Kidney (tissue), 14 donors: Measurements from ENCODE around the gene TSEN2. TPM values are rescaled to one million over a fixed set of nuclear protein-coding genes. Genes with fewer than 3 reads are reported as not detected.

Experiments used
- DNase-seq, 5 donors: peaks; one replicate each; pipeline ENCODE4 v3.0.0-alpha.2; 2013 to 2020
- FAIRE-seq: peaks from 2 replicates; lab custom pipeline; 2012; peaks lifted over from hg19 to GRCh38; lab: Jason Lieb, UNC
- H3K27ac ChIP-seq, 2 donors: one replicate each; pipeline ENCODE4 v1.7.0; 2013; ENCODE audit warnings: low read depth in 2 of 2, low read length in 2 of 2, inconsistent platforms in 1 of 2
- H3K27me3 ChIP-seq: one replicate; pipeline ENCODE4 v1.7.1; 2013; ENCODE audit warnings: low read length, inconsistent platforms; ENCODE audit not compliant: control insufficient read depth, insufficient read depth
- H3K36me3 ChIP-seq, 3 donors: one replicate each; pipeline versions ENCODE4 v1.7.0 to v1.7.1; 2013; ENCODE audit warnings: low read length in 3 of 3, control low read depth in 1 of 3, inconsistent platforms in 1 of 3; ENCODE audit not compliant: insufficient read depth in 3 of 3, control insufficient read depth in 2 of 3
- H3K4me1 ChIP-seq, 3 donors: one replicate each; pipeline versions ENCODE4 v1.7.0 to v1.7.1; 2013; ENCODE audit warnings: low read length in 3 of 3, inconsistent platforms in 1 of 3, low read depth in 1 of 3; ENCODE audit not compliant: control insufficient read depth in 2 of 3, insufficient read depth in 2 of 3
- H3K4me3 ChIP-seq, 3 donors: one replicate each; pipeline versions ENCODE4 v1.7.0 to v1.8.1; 2013; ENCODE audit warnings: low read length in 3 of 3, control low read depth in 1 of 3, inconsistent platforms in 1 of 3
- H3K9ac ChIP-seq, 3 donors: one replicate each; pipeline versions ENCODE4 v1.7.0 to v1.7.1; 2013; ENCODE audit warnings: low read length in 3 of 3, control low read depth in 1 of 3, inconsistent platforms in 1 of 3
- H3K9me3 ChIP-seq, 3 donors: one replicate each; pipeline versions ENCODE4 v1.7.0 to v1.7.1; 2013; ENCODE audit warnings: low read length in 3 of 3, control low read depth in 1 of 3, inconsistent platforms in 1 of 3; ENCODE audit not compliant: control insufficient read depth in 2 of 3, insufficient read depth in 1 of 3
- intact Hi-C: fragments of 100-400 bp; cut with DNase I; formaldehyde crosslinking; loops from one replicate; pipeline ENCODE4 v1.11.1; 2022
- polyA plus RNA-seq: library from polyadenylated mRNA; stranded (reverse); fragments of 350-450 nt; fragmentation: Illumina TruSeq; extraction: RNeasy Lipid Tissue Mini Kit (QIAGEN cat#74804); gene quantifications from one replicate; pipeline ENCODE4 v1.2.3, GENCODE V29; 2014; ENCODE audit warnings: low read depth, low replicate concordance; ENCODE audit not compliant: insufficient read depth
- total RNA-seq: library from RNA; stranded (reverse); fragmentation: NEBNext Ultra II Directional; extraction: Animal tissue kit (Norgen Biotek cat#: 25700); gene quantifications from one replicate; pipeline ENCODE4 v1.2.1, GENCODE V29; 2021
- TF ChIP-seq, protein P1 (sequence below): IDR thresholded peaks from 3 replicates; pipeline ENCODE4 v1.5.1; 2012; ENCODE audit warnings: mild to moderate bottlenecking, moderate library complexity, borderline replicate concordance; ENCODE audit not compliant: insufficient read depth; ENCODE audit errors: extremely low read depth
- donor health status: control.
- donor health status: control.
- donor health status: control.
- donor health status: control.
- donor health status: control.
- donor health status: DM: yes; HTN: yes; CAD: no.
- donor health status: Normal renal cell carcinoma (clear cell type).

The TSEN2 gene
- total and polyA plus RNA-seq, 2 donors from 2014 or later: 10.3 to 20.7 TPM

DNA sequence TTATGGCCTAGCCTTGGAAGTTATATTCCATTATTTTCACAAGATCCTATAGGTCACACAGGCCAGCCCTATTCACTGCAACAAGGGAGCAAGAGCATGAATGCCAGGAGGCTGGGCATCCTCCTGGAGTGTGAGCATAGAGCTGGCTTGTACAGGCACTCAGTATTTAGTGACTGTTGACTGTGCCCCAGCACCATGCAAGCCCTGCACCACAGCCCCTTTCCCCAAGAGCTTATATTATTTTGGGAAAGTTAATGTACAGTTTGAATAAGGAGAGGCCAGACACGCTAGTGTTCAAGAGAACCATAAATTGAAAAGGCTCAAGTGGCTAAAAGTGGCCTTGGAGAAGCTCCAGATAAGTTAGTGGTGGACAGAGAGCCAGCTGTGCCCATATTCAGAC, 32.3 kb upstream of the TSEN2 start:
- no peak overlapping the region for H3K9ac ChIP-seq
- no peaks in the 10 kb centered on the region for H3K9me3 ChIP-seq
- intact Hi-C loops: no loop called here
- no peak overlapping the region for H3K4me3 ChIP-seq
- no peaks in the 10 kb centered on the region for H3K27me3 ChIP-seq
- TF ChIP-seq, protein P1, sequence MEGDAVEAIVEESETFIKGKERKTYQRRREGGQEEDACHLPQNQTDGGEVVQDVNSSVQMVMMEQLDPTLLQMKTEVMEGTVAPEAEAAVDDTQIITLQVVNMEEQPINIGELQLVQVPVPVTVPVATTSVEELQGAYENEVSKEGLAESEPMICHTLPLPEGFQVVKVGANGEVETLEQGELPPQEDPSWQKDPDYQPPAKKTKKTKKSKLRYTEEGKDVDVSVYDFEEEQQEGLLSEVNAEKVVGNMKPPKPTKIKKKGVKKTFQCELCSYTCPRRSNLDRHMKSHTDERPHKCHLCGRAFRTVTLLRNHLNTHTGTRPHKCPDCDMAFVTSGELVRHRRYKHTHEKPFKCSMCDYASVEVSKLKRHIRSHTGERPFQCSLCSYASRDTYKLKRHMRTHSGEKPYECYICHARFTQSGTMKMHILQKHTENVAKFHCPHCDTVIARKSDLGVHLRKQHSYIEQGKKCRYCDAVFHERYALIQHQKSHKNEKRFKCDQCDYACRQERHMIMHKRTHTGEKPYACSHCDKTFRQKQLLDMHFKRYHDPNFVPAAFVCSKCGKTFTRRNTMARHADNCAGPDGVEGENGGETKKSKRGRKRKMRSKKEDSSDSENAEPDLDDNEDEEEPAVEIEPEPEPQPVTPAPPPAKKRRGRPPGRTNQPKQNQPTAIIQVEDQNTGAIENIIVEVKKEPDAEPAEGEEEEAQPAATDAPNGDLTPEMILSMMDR: no peak
- H3K27ac ChIP-seq: no peak overlapping the region
- no peak for FAIRE-seq
- H3K4me1 ChIP-seq: no peaks in the 10 kb centered on the region
- DNase-seq: no peak
- no peaks in the 10 kb centered on the region for H3K36me3 ChIP-seq

DNA sequence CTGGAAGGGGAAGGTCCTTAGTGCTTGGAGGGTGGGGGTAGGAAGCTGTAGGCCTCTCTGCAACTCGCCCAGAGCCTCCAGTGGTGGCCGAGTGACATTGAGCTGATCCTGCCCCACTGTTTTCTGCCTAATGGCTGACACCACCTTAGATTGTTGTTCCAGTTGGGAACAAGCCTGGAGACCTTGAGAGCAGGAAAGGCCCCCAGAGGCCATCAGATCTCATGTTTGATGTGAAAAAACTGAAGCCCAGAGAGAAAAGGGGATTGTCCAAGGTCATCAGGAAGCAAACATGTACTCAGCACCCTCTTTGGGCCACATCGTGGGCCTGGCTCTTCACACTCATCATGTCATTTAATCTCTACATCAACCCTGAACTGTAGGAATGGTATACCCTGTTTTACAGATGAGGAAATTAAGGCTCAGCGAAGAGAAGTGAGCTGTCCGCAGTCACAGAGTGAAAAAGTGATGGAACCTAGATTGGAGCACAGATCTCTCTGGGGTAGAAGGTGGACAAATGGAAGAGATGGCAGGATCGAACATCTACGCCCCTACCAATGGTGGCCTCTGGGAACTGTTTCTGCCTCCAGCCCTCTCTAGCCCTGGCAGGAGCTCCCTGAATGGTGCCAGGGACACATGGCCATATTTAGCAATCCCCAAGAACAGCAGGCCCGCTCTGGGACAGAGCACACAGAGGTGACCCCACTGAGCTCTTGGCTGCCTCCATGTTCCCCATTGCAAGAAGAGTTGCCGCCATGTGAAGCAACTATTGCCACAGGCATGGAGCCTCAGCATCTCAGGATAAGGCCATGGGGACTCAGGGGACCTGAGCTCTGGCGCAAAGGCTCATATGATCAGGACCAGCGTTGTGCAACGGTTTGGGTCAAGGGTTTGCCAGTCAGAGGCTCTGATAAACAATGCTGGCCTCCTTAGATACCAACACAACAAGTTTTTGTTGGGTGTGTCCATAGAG, 31.6 kb upstream of the TSEN2 start:
- H3K27me3 ChIP-seq: no peaks in the 10 kb centered on the region
- H3K4me3 ChIP-seq: no peak overlapping the region
- TF ChIP-seq, protein P1: no peak
- no peaks in the 10 kb centered on the region for H3K9me3 ChIP-seq
- DNase-seq (no peak), FAIRE-seq (no peak)
- no peaks in the 10 kb centered on the region for H3K36me3 ChIP-seq
- H3K9ac ChIP-seq: no peak overlapping the region
- no peaks in the 10 kb centered on the region for H3K4me1 ChIP-seq
- no peak overlapping the region for H3K27ac ChIP-seq
- intact Hi-C loops: no loop called here

DNA sequence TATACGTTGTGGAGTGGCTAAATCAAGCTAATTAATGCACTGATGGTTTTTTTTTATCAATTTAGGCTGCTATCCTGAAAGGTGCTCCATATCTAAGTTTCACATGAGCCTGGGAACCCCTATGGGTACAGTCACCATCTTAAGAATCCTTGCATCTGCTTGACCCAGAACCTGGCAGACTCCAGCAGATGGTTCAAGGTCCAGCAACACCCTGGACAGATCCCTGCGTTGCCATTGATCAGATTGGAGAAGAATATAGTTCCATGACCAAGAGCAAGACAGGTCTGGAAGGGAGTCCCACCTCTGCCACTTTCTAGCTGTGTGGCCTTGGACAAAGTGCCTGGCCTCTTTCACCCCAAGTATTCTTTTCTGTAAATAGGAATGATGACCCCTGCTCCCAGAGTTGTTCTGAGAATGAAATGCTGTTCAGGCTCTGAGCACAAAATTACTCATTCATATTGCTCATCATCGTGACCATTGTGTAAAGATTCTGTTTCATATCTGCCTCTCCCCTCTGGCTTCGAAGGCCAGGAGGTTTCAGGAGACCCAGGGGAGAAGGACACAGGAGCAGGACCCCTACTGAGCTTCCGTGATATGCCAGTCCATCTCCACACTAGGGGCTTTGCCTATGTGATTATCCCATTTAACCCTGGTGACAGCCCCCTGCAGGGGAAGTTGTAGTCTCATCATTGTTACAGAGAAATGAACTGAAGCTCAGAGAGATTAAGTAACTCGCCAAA, 30.0 kb upstream of the TSEN2 start:
- Histone ChIP-seq H3K27me3 (no peaks in the 10 kb centered on the region), H3K4me3 (no peak overlapping the region), H3K9me3 (no peaks in the 10 kb centered on the region), H3K36me3 (no peaks in the 10 kb centered on the region), H3K9ac (no peak overlapping the region), H3K27ac (no peak overlapping the region), H3K4me1 (no peaks in the 10 kb centered on the region)
- intact Hi-C loops: no loop called here
- no peak for DNase-seq
- no peak for FAIRE-seq
- TF ChIP-seq, protein P1: no peak
